GM19240 (cell line): ENCODE measurements around the gene ACKR1.

ENCODE experiments used
- DNase-seq: peaks from one replicate; pipeline ENCODE4 v3.0.0; 2011; ENCODE audit warnings: low spot score; ENCODE audit not compliant: insufficient read length

ACKR1 gene

DNA sequence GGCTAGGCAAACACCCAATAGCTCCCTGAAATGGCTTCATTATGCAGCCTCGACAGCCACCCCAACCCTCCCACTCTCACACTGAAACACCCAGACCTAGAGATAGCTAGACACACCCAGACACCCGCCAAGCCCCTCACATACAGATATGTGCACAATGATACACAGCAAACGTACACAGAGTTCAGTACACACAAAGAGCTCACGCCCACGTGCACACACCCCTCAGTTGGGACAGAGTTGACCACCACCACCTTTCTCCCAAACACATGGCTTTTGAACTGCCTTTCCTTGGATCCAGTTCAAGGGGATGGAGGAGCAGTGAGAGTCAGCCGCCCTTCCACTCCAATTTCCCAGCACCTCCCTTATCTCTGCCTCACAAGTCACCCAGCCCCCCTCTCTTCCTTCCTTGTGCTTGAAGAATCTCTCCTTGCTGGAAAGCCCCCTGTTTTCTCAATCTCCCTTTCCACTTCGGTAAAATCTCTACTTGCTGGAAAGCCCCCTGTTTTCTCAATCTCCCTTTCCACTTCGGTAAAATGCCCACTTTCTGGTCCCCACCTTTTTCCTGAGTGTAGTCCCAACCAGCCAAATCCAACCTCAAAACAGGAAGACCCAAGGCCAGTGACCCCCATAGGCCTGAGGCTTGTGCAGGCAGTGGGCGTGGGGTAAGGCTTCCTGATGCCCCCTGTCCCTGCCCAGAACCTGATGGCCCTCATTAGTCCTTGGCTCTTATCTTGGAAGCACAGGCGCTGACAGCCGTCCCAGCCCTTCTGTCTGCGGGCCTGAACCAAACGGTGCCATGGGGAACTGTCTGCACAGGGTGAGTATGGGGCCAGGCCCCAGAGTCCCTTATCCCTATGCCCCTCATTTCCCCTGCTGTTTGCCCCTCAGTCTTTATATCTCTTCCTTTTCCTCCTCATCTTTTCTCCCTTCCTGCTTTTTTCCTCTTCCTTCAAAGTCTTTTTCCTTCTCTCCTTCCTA, at the start of gene ACKR1:
Gene ACKR1 (plus strand): TSS at position 715 of the 981 bp plus-strand sequence. CDS start 85 bp downstream, at position 800.
- no peak for DNase-seq

- DNase-seq = peak; percentile 47
Observed at GRCh38 chr1:159161001-159161718, 43.5 kb upstream of the ACKR1 start.

GRCh38 chr1:159161719-159162026, 43.0 kb upstream of the ACKR1 start:
- no peak for DNase-seq

DNA sequence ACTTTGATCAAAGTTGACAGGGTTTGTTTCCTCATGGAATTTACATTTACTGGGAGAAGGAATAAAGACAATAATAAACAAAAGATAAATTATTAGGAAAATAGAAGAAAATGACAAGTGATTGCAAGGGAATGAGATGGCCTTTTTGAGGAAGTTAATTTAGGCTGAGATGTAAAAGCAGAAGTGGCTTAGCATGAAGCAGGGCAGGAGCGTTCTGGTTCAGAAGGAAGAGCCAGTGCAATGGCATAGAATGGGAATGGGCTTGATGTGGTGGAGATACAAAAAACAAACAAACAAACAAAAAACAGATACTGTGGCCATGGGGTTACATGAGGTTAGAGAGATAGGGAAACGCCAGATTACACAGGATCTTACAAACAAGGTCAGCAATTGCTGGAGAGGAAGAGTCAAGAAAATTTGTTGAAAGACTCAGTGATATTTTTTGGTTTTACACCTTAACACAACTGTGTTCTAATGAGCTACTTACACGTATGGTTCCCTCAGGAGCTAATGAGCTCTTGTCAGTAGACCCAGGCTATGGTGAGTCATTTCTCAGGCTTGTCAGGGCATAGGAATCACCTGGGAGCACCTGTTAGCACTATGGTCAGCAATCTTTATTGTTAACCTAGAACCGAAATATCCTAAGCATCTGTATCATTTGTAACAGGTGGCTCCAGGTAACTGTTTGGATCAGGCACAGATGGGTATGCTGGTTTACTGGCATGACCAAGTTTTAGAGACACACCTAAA, 42.0 kb upstream of the ACKR1 start:
- no peak for DNase-seq

- DNase-seq = no peak
Observed at GRCh38 chr1:159163614-159164228, 41.0 kb upstream of the ACKR1 start.

DNA sequence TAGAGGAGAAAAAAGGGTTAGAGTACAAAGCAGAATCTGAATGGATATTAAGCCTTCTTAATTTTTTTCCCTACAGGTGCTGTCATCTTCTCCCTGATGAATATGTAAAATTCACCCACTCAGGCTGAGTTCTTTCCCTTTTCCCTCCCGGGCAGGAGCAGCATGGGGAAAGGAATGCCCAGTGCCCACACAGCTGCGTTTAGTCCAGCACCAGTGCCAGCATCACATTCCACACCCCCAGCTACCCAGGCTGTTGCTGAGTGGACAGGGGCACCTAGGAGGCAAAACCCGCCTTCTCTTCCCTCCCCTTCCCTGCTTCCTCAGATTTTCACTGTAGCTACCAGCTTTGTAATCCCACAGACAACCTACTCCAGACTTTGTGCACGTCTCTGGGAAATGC, 36.6 kb upstream of the ACKR1 start:
- no peak for DNase-seq

DNA sequence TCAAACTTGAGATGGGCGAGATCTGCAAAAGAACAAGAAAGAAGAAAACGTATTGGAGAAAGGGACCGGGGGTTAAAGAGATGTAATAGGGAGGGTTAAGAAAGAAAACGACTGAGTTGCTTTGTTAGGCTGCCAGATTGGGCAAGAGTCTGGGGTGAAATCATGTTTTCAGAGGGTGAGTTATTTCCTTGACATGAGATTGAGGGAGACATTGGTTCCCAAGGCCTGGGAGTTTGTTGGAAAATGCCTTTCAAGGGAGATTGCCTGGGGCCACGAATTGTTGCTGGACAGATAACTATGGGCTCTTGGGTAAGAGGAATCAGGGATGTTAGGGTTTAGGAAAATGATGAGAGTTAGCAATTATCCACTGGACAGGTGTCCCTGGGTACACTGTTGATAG, 34.0 kb upstream of the ACKR1 start:
- DNase-seq = no peak

- DNase-seq = no peak
Observed at GRCh38 chr1:159171254-159171687, 33.4 kb upstream of the ACKR1 start, which contains the start of gene CADM3. Gene CADM3, plus strand, starts transcription at chr1:159171615. Its CDS starts 151 bp downstream, at chr1:159171766.

DNA sequence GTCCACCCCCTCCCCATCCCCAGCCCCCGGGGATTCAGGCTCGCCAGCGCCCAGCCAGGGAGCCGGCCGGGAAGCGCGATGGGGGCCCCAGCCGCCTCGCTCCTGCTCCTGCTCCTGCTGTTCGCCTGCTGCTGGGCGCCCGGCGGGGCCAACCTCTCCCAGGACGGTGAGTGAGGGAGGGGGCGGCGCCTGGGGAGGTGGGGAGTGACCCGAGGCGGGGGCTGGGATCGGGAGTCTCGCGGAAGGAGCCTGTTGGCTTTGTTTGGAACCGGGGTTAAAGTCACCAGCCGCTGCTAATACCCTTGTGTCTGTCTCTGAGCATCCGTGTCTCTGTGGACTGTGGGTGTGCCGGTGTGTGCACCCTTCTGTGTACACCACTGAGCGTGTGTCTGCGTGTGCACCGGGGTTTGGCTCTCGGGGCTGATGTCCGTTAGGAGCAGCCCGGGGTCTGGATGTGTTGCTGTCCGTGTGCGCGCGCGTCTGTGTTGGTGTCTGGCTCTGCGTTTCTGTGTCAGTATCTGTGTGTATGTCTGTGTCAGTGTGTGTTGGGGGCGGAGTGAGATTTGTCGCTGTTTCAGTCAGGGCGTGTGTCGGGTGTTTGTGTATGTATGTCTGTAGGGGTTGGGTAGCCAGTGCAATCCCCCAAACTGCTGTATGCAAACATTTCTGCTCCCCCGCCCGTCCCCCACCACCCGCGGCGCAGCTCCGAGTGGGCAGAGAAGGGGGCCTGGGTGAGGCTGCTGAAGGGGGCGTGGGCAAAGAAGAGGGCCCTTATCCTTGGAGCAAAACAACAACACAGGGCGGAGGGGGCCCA, 32.8 kb upstream of the ACKR1 start:
- DNase-seq = no peak

- no peak for DNase-seq
Observed at GRCh38 chr1:159172614-159173291, 31.9 kb upstream of the ACKR1 start.

GRCh38 chr1:159173320-159173719, 31.4 kb upstream of the ACKR1 start:
- no peak for DNase-seq

DNA sequence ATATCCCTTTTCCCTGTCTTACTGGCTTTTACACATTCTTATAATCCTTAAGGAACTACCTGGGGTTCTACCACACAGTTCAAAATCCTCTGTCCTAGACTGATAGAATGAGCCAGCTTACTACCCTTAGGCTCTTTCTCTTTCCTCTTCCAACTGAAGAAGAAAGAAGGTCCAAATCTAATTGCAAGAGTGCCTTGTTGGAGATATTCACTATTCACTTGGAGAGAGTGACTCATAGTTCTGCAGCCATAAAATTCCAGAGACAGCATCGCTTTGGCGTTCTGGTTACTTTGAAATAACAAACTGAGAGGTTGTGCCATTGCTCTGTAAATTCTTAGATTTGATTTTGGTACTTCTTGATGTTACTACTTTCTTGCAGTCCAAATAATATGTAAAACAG, 29.1 kb upstream of the ACKR1 start:
- no peak for DNase-seq

DNA sequence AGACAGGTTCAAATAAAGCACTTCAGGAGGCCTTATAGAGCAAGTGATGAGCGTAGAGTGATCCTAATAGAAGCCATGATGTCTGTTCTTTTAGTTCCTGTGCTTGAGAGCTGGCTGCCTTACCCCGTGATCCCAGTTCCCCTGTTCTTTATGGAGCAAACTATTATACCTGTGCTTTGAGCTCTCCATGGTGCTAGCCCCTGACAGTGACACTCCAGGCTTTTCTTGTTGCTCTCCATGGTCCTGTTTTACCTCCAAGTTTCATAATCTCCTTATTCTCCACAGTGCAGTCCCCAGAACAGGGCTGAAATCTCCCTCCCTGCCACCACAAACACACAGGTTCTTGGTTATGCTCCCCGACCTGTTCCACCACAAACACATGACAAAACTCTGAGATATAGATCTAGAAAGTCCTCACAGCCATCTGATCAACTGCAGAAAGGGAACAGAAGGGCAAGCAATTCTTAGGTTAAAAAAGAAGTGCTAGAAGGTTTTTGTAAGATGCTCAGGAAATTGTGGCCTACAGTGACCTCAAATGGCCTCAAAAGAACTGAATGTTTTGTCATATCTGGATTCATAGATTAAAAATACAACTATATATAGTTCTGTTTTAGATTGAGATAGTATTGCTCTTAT, 27.3 kb upstream of the ACKR1 start:
- peak; percentile 36 for DNase-seq

GRCh38 chr1:159179906-159180305, 24.8 kb upstream of the ACKR1 start:
- no peak for DNase-seq

- DNase-seq = no peak
Observed at GRCh38 chr1:159180516-159180915, 24.2 kb upstream of the ACKR1 start.

DNA sequence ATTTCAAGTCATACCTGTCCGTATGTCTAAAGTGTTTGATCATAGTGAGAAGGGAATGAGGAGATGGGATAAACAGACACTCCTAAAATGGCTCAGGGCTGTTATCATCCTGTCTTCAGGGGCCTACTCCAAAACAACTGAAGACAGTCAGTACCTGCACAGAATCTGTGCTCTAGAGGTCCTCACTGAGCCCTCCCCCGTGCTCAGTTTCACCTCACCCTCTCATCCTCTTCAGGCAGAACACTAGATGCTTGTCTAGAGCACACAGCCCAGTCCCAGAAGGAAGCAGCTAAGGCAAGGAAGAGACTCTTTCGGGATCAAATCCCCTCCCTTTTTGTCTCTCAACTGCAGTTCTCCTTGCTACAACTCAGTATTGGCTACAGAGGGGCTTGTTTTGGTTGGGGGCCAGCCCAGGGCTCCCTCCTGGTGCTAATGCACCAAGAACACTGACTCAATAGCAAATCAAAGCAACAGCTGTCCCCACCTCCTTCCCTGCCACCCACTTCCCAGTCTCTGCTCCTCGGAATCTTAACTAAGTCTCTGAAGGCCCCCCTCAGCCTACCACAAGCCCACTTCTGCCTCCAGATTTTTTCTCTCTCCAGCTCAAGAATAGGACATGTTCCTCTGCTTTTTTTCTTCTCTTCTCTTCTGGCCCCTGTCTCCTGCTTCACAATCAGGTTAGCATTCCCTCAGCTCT, 23.2 kb upstream of the ACKR1 start:
- no peak for DNase-seq

DNA sequence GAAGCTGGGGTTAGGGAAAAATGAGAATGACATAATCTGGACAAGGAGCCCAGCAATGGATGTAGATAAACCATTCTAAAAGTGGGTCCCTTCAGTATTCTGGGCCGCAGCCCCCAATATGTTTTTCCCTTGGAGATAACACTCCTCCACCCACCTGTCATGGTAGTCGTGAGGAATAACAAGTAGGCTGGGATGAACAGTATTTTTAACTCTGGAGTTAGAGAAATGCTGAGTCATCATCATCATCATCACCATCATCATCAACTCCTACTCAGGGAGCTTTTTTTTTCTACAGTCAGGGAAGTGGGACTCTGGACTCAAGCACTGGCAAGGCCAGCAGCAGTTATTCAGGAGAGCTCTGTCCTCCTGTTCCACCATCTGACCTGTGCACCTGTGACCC, 20.5 kb upstream of the ACKR1 start:
- no peak for DNase-seq

- no peak for DNase-seq
Observed at GRCh38 chr1:159185121-159185520, 19.6 kb upstream of the ACKR1 start.

DNA sequence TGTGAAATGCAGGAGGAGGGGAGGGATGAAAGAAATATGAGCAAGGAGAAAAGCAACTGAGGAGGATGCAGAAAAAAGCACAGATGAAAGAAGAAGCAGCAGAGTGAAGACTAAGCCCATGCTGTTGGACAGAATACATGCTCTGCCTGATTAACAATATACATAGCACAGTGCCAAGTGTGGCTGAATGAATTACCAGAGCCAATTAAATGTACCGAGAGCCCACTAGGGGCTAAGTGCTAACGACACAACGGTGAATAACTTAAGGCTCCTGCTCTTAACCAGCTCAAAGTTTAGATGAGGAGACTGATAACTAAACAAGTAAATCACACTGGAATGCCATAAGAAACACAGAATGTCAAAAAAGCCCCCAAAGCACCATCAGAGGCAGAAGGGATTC, 17.6 kb upstream of the ACKR1 start:
- no peak for DNase-seq
